HG02610 (cell line): ENCODE measurements around the gene OXNAD1.

Experiments
- ATAC-seq: cut with Tn5 transposase; IDR thresholded peaks from one replicate; pipeline ENCODE4 v1.9.1; 2021; ENCODE audit warnings: mild to moderate bottlenecking, moderate library complexity; ENCODE audit not compliant: unreplicated experiment

Gene OXNAD1

DNA sequence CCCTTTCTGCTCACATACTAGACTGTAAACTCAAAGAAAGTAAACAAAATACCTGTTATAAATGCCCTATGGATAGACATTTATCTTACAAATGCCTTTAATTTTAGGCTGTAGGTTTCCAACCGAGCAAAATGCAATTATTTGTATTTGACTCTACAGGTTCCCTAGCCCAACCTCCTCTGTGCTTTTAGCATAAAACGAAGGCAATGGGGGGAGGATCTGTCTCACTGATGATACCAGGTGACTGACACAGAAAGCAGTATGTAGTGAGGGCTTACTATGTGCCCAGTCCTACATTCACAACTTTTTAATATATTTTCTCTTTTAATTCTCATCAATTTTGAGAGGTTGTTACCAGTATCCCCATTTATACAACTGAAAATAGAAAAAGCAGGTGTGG is 87.4 kb downstream of the OXNAD1 start:
- ATAC-seq, result no peak

- ATAC-seq, result no peak
Observed at GRCh38 chr3:16354291-16354690, 89.3 kb downstream of the OXNAD1 start.
